CD4-positive, alpha-beta T cell treated with Interferon alpha-2 for 1 hour (primary cell): ENCODE data around the gene LRRC57.
A peak's percentile ranks its signal among the peaks of the same experiment; 100 is the strongest.

Experiments
- DNase-seq, 2 donors: peaks; one replicate each; pipeline ENCODE4 v3.0.0-alpha.2; 2020 to 2022

Gene LRRC57

DNA sequence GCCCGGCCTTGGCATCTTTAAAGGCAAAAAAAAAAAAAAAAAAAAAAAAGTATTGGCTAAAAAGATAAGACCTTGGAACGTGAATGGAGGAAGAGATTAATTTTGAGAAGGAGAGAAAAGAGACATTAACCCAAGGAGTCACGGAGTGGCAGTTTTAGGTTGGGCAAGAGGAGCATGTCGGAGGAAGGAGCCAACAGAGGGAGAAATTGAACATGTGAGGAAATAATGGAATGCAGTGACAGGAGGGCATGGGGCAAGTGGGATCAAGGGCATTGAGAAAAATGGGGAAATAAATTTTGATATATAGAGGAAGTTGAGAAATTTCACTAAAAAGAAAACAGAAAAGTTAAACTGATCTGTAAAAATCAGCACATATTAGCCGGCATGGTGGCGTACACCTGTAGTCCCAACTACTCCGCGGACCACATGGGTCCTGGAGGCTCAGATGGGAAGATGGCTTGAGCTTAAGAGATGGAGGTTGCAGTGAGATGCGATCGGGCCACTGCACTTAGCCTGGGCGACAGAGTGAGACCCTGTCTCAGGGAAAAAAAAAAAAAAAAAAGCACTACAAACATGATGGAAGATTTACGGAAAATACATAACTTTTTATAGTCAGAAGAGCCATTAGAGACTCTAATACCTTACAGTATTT is 1.3 kb upstream of the LRRC57 start:
- no peak for DNase-seq

DNA sequence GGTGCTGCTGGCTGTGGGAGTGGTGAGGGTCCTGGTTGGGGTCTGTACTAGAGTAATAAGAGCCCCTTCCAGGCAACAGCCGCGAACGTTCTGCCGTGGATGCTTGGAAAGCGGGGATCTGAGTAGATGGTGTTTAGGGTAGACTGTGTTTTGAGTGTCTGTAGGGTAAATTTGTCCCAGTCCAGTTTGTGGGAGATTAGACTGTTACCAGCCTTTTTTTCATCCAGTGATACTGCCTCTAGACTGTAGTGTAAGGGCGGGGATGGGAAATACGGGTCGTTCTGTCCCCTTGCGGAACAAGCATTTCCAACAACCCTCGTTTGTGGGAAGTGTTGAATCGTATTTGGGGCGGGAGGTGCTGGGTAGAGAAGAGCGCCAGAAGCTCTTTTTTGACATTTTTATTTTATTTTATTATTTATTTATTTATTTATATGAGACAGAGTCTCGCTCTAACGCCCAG is 469 bp upstream of the LRRC57 start:
- DNase-seq, result peak in 1 of 2 donors; percentile 7

DNA sequence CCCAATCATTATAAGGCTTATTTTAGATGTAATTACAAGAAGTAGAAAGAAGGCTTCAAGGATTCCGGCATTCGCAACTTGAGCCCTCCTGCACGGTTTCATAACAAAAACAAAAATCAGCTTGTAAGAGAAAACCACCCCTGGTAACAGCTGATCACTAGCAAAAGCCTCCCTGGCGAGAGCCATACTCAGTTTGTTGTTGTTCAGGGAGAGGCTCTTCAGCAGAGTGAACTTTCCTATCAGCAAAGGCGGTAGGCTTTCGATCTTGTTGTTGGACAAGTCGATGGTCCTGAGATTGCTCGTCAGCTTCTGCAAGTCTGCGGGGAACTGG is 710 bp downstream of the LRRC57 start:
- DNase-seq, result no peak

DNA sequence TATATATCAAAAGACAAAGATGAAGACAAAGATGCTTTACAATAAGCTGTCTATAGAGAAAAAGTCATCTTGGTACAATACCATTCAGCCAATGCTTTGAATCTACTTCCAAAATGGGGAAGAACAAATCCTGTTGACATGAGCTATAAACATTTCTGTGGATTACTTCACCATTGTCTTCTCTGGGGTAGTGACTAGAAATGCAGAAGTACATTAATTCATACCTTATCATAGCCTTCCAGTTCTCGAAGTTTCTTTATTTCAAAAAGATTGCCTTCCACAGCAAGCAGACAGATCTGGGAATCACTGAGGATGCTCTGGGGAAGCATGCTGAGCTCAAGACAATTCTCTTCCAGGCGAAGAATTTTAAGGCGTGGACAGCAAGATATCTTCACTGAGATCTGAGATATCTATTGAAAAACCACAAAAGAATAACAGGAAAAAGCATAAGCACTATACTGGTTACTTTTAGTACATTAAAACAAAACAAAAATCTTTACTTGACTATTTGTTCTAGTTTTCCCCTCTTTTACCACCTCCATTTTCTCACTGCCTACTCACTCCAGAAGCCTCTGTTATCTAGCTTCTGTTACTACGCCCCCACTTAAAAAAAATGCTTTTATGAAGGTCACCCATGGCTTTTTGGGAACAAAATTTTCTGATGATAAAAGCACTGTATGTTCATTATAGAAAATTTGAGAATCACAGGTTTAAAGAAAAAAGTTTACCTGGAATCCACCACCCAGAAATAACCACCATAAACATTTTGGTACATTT is 3.6 kb downstream of the LRRC57 start:
- no peak for DNase-seq

DNA sequence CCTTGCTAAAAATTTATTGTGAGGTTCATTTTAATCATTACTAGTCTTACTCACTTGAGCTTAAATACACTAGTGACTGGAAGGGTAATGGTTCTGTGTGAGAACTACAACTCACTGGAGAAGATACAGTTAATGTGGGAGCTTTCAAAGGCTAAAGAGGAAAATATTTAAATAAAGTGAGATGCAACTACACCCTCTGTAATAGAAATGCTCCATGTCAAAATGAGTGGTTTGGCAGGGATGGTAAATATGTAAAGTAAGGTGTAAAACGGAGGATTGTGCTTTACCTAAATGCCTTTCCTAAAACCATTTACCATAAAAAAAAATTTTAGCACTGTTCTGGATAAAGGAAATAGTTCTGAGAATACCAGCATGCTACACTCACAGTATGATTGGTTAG is 15.3 kb downstream of the LRRC57 start:
- no peak for DNase-seq

DNA sequence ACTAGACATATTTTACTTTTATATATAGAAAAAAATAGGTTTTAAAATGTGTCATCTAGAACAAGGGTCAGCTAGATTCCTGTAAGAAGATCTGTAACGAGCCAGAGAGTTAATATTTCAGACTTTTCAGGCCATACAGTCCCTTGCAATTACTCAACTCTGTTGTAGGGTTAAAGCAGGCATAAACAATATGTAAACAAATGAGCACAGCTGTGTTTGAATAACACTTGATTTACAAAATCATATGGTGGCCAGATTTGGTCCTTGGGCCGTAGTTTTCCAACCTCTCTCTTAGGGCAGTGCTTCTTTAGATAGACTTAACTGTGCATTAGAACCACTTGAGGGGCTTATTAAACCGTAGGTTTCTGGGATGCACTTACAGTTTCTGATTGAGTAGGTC is 19.6 kb downstream of the LRRC57 start:
- DNase-seq, result no peak

DNA sequence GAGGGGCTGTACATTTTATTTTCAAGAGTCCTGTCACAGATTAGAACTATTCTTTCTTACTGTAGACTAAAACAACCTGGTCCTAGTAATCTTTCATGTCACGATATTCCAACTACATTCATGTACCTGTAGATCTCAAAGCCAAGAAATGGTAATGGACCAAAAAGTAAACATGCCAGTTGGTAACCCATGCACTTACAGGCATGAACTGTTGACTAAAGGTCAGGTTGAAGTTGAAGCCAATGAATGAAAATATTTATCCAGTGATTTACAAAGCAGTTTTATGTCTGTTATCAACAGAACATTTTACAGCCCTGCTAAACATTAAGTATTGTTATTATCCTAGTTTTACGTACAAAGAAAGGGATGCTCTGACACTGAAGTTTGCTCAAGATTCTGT is 25.3 kb downstream of the LRRC57 start:
- no peak for DNase-seq

DNA sequence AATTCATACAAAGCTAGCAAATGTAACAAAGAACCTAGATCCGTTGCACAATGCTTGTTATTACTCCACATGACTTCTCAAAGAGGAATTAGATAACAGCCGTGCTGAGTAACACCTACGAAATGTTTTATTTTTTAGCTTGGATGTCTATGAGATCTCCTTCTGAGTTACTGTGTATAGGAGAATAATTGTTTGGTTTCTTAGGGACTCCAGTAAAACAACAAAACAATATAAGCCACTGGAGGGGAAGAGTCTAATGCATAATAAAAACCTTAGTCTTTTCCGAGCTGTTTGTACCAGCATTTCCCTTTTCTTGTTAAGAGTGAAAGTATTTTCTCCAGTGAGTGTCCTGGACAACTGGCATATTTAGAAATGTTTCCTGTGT is 37.6 kb downstream of the LRRC57 start:
- no peak for DNase-seq

DNA sequence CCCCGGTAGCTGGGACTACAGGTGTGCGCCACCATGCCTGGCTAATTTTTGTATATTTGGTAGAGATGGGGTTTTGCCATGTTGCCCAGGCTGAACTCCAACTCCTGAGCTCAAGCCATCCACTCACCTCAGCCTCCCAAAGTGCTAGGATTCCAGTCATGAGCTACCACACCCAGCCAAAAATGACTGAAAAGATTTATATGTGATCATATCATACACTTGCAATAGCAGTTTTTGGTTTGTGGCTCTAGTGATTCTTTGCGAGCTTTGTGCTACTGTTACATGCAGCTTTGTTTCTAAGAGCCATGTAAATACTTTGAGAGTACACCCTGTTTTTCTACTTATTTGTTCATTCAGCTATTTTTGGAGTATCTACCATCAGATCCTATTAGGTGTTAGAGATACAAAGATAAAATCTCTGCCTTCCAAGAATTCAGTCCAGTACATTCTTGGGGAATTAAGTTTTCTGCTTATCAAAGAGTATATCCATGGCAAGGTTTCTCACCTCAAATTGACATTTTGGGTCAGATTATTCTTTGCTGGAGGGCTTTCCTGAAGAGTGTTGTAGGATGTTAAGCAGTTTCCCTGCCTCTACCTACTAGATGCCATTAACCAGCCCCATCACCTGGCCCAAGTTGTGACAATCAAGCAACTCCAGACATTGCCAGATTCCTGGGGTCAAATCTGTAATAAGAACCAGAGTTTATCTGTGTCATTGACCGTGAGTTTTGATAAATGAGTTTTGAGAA is 38.2 kb downstream of the LRRC57 start:
- DNase-seq, result no peak

DNA sequence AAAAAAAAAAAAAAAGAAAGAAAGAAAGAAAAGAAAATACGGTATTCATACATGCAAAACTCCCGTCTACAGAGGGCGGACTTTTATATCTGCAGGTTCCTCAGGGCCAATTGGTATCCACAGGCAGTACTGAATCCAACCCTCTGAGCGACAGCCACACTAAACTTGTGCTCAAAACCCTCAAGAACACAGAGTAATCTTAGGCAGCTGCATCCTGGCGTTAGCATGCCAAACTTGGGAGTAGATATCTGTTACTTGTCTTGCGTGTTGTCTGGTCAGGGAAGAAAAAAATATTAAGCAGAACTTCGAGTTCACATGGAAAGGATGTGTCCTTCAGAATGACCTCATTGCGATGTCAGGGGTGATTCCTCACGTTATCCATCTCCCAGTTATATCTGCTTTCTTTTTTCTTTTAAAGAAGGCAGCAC is 40.3 kb downstream of the LRRC57 start:
- no peak for DNase-seq

DNA sequence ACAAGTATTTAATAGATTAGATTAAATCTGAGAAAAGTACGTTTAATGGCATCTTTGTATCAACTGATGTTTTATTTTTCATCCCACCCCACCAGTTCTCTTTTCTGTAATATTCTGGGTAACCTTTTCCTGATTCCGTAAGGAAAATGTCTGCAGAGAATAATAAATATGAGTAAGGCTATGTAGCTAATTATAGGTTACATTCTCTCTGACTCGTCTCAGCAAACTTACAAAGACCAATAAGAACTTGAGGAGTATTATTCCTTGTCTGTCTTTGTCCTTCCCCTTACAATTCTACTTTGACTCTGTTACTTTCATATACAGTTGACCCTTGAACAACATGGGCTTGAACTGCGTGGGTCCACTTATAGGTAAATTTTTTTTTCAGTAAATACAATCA is 41.1 kb downstream of the LRRC57 start:
- DNase-seq, result no peak

DNA sequence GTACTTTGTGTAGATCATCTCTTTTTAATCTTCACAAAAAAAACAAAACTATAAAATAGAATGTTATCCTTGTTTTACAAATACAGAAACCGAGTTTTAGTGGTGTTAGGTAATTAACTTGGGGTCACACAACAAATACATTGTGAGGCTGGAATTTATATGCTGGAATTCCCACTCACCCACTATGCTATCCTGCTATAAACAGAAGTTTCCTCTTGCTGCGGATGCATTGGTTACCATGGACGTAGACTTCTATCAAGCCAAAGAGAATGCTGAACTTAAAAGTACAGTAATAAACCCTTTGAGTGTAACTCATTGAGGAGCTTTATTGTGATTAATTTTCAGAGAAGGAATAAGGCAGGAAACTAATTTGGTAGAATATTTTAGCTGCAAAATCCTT is 44.0 kb downstream of the LRRC57 start:
- DNase-seq, result no peak

DNA sequence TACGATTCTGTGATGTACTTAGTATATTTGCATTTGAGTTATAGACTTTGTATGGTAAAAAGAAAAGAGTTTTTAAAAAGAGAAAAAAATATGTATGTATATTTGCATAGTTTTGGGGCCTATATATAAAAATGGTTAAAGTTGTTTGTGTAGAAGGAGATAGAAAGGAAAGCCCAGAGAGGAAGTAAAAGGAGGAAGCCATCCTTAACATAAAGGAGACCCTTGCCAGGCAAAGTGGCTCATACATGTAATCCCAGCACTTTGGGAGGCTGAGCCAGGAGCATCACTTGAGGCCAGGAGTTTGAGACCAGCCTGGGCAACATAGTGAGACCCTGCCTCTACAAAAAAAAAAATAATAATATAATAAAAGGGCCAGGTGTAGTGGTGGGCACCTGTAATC is 44.8 kb downstream of the LRRC57 start:
- DNase-seq, result no peak

DNA sequence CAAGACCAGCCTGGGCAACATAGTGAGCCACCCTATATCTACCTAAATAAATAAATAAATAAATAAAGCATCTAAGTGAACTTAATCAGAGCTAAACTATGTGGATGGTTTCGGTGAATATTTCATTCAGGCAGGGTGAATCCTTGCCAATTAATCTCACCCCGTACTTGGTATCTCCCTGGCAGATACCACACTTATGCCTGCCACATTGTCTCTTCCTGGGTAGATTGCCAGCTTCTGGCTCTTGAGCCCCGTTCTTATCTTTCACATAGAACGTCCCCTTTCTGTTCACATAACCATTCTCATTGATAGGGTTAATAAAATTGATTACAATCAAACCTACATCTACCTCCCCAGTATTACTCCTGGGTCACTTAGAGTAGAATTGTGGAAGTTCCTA is 46.1 kb downstream of the LRRC57 start:
- DNase-seq, result no peak

DNA sequence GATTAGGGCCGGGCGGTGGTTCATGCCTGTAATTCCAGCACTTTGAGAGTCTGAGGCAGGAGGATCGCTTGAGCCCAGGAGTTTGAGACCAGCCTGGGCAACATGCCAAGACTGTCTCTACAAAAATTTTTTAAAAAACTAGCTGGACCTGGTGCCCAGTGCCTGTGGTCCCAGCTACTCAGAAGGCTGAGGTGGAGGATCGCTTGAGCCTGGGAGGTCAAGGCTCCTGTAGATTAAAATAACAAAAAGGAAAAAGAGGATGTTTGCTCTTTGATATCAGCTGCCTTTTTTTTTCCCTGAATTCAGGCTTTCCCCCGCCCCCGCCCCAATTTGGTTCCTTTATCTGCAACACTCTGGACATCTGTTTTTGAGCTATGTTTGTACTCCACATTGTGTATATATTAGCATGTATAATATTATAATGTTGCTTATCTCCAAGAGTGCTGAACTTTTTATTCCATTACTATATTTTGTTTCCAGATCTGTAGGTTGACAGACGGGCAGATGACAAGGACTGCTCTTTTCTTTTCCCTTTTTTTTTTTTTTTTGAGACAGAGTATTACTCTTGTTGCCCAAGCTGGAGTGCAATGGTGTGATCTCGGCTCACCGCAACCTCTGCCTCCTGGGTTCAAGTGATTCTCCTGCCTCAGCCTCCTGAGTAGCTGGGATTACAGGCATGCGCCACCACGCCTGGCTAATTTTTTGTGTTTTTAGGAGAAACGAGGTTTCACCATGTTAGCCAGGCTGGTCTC is 48.6 kb downstream of the LRRC57 start:
- no peak for DNase-seq

DNA sequence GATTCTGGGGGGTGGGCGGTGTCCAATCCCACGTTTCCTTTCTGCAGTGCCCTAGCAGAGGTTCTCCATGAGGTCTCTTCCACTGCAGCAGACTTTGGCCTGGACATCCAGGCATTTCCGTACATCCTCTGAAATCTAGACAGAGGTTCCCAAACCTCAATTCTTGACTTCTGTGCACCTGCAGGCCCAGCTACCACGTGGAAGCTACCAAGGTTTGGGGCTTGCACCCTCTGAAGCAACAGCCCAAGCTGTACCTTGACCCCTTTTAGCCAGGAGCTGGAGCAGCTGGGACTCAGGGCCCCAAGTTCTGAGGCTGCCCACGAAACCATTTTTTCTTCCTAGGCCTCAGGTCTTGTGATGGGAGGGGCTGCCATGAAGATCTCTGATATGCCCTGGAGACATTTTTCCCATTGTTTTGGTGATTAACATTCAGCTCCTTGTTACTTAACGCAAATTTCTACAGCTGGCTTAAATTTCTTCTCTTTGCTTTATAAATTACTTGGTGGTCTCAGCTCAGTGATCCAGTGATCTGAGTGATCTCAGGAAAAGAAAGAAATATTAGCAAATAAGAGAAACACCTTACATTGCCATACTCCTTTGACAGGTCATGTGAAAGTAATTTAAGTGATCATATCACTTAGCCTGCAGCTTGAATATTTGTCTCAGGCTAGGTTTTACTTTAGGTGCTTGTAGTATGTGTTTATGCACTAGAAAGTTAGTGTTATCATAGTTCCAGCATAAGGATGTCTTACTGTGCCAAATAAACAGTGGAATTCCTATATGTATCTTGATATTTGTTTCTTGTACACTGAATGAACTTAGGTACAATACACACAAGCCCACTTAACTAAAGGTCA is 50.2 kb downstream of the LRRC57 start:
- no peak for DNase-seq

DNA sequence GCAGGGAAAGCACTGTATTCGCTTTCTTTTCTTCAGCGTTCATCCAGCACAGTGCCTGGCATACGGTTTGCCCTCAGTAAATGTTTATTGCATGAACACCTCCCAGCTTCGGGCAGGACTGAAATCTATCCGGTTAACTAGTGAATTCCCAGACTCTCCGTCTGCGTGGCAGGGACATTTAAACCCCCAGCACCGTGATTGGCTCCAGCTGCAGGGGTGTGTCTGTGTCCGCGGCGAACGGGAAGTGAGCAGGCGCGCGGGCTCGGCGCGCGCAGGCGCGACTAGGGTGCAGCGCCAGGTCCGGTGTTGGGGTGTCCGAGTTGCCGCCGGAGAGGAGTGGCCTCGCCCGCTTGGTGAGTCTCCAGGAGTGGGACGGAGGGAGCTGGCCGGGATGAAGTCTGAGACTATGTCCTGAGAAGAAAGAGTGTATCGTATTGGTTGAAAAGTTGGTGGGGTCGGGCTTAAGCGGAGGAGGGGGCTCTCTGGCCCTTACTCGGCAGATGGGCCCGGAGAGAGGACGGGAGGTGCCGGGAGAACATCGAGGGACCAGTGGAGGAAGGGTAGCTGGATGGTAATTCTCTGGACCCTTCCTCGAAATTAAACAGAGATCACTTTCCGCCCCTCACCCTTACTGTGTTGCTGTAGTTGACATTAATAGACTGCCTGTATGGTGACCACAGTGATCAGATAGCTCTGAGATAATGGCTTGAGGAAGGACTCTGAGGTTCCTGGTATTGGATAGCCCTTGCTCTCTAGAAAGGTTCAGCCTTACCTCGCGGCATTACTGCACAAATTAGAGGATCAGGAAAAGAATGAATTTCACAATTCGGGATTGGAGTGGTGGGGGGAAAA is 53.0 kb downstream of the LRRC57 start, which contains the start of gene SNAP23:
Gene SNAP23, plus strand, starts transcription at position 274 of the 852 bp plus-strand sequence. CDS start 16,213 bp downstream, outside the sequence.
- peak; percentile 82 to 87 for DNase-seq

DNA sequence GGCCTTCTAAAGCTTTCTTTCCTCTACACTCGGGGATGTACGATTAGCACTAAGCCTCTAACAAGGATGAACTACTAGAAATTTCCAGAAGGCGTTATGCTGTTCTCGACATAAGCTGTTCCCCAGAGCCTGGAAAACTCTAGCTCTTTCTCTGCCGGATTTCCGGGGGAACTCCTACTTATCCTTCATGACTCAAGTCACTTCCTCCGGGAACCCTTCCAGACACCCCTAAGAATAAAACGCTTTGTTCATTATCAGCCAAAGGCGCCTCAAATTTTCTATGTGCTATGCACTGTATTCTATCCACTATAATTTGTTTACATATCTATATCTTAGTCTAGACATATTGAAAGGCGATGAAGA is 53.6 kb downstream of the LRRC57 start:
- peak in 1 of 2 donors; percentile 43 for DNase-seq

DNA sequence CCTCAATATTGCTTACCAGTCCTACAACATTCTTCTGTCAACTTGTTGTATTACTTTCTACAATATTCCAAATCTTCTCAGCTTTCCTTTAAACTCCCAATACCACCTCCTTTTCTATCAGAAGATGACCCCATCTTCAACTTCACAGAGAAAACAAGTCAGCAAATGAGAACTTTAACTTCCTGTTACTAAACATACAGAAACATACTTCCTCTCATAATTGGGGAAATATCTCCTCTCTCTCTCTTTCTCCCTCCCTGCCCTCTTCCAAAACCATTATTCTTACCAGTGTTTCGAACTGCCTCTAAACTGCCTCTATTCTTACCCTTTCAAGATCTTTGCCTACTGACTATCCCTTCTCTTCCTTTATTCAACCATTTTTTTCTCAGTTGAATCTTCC is 54.9 kb downstream of the LRRC57 start:
- DNase-seq, result no peak

DNA sequence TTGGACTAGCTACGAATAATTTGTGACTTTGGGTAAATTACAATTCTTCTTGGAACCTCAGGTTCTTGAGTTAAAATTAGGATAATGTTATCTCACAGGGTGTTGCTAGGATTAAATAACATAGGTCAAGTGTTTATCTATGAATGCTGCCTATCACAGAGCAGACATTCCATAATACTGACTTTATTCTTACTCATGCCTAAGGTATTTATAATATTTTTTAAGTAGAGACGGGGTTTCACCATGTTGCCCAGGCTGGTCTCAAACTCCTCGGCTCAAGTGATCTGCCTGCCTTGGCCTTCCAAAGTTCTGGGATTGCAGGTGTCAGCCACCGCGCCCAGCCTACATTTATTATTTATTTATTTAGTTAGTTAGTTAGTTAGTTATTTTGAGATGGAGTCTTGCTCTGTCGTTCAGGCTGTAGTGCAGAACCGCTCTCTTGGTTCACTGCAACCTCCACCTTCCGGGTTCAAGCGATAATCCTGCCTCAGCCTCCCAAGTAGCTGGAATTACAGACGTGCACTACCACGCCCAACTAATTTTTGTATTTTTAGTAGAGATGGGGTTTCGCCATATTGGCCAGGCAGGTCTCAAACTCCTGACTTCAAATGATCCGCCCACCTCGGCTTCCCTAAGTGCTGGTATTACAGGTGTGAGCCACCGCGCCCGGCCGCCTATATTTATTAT is 56.9 kb downstream of the LRRC57 start:
- no peak for DNase-seq
